HG03095 (cell line): Measurements from ENCODE around the gene SPEM3.
A peak's percentile ranks its signal among the peaks of the same experiment; 100 is the strongest.

Experiments
- ATAC-seq: cut with Tn5 transposase; IDR thresholded peaks from one replicate; pipeline ENCODE4 v1.9.1; 2021; ENCODE audit warnings: moderate library complexity; ENCODE audit not compliant: unreplicated experiment

SPEM3 gene

GRCh38 chr17:7428557-7428956 lies at the start of gene SPEM3:
TSS of gene SPEM3 (plus strand) at chr17:7428857. CDS start at chr17:7428903, 46 bp downstream.
- ATAC-seq, result no peak

DNA sequence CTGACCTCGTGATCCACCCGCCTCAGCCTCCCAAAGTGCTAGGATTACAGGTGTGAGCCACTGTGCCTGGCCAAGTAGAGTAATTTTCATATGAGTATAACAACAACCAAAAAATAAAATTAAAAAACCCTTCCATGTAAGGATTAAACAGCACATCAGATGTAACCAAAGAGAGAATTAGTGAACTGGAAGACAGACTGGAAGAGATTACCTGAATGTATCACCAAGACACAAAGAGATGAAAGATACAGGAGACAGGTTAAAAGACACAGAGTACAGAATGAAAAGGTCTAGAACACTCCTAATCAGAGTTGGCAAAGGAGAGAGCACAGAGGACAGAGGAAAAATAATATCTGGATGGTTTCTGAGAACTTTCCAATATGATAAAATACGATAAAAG lies 49.5 kb upstream of the SPEM3 start:
- ATAC-seq, result no peak

DNA sequence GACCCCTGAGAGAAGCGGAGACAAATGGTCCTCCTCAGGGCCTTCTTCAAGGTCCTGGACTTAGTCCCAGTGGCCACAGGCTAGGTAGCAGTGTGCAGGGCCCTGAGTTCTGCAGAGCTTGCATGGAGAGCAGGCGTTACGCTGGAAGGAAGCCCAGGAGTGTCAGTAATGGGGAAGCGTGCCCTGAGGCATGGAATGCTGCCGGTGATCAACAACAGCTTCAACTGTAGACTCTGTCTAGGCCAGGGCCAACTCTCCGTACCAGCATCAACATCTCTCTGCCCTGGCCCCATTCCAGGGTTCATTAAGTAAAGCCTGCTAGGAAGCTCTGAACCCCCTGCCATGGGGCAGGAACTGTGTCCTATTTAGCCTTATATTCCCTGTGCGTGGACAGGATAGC lies 48.3 kb upstream of the SPEM3 start:
- no peak for ATAC-seq

- ATAC-seq, result no peak
Measured at GRCh38 chr17:7380855-7381683, 47.6 kb upstream of the SPEM3 start, which contains the start of gene TNK1. TSS of gene TNK1 (plus strand) at chr17:7381089. CDS start at chr17:7382927, 1,838 bp downstream.

DNA sequence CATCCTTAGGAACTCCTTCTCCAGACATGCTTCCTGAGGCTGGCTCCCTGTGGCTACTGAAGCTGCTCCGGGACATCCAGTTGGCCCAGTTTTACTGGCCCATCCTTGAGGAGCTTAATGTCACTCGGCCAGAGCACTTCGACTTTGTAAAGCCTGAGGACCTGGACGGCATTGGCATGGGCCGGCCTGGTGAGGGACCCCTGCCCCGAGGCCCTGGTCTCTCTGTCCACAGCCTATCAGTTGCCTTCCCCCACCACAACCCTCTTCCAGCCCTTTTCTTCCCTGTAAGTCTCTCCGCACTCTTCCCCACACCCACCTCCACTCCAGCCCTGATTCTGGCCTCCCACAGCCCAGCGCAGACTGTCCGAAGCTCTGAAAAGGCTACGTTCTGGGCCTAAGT lies 45.8 kb upstream of the SPEM3 start:
- ATAC-seq, result no peak

DNA sequence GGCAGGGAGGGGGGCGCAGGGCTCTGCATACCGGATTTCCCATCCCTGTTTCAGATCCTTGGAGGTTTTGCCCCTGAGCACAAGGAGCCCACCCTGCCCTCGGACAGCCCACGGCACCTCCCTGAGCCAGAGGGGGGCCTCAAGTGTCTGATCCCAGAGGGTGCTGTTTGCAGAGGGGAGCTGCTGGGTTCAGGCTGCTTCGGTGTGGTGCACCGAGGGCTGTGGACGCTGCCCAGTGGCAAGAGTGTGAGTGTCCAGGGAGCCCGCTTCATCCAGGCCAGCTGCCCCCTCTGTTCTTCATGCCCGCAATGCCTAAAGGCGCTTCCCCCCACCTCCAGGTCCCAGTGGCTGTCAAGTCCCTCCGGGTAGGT lies 45.3 kb upstream of the SPEM3 start:
- no peak for ATAC-seq

DNA sequence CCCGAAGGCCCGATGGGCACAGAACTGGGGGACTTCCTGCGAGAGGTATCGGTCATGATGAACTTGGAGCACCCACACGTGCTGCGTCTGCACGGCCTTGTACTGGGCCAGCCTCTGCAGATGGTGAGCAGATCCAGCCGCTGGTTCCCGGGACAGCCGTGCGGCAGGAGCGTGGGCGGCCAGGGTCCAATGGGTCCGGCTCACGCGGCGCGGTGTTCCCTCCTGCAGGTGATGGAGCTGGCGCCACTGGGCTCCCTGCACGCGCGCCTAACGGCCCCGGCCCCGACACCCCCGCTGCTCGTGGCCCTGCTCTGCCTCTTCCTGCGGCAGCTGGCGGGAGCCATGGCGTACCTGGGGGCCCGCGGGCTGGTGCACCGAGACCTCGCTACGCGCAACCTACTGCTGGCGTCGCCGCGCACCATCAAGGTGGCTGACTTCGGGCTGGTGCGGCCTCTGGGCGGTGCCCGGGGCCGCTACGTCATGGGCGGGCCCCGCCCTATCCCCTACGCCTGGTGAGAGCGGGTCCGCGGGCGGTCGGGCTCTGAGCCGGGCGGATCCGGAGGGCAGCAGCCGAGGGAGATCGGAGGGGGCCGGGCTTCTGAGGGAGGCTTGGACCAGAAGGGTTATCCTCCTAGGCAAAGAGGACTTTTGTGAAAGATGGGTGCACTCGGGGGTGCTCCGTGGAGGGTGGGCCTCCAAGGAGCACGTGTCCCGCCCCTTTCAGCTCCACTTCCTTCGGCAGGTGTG lies 44.7 kb upstream of the SPEM3 start:
- ATAC-seq, result peak; percentile 54

DNA sequence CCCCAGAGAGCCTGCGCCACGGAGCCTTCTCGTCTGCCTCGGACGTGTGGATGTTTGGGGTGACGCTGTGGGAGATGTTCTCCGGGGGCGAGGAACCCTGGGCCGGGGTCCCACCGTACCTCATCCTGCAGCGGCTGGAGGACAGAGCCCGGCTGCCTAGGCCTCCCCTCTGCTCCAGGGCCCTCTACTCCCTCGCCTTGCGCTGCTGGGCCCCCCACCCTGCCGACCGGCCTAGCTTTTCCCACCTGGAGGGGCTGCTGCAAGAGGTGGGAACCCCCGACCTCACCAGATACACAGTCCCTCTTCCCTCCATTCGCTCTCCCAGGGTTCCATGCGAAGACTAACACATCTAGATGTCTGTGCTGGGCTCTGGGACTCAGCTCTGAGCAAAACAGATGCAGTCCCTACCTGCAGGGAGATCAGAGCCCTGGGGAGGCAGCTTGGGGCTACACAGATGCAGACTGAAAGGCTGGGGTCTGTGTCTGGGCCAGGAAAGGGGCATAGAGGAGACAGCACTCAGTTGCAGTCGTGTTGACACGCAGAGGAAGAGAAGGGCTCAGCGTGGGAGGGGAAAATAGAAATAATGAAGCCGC lies 44.1 kb upstream of the SPEM3 start:
- ATAC-seq, result no peak

- ATAC-seq, result no peak
Measured at GRCh38 chr17:7388856-7389255, 39.8 kb upstream of the SPEM3 start.

DNA sequence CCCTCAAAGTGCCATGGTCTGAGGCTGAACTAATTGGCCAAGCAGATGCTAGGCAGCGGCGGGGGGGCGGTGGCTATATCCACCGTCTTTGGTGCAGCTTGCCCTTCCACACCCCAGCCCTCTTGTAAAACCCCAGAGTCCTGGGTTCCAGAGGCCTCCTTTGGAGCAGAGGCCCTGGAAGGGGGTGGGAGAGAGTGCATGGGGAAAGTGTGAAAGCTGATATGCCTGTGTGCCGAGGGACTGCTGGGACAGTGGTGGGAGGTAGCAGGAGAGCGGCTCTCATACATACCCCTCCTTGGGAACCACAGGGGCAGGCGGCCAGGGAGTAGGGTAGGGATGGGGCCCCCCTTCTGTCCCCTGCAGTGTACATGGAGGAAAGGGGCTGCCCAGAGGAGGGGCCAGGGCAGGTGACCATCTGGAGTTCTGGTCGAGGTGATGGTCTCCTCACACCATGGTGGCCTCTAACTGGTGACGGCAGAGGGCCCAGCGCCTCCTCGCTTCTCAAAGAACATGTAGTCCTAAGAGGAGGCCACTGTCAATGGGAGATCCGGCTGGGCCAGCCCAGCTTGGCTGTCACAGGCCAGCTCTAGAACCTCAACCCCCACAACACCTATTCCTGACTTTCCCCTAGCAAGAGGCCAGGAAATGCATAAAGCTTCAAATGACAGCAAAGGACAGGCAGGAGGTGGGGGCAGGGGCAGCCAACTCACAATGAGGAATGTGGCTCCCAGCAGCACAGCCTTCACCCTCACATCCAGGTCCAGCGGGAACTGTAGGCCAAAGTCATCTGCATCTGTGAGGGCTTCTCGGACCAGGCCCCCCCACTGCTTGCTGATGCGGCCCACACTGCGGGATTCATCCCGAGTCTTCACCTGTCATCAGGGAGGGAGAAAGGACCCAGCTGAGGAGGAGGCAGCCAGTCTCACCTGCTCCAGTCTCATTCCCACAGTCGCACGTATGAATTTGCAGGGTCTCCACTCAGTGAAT lies 38.4 kb upstream of the SPEM3 start:
- ATAC-seq, result no peak

GRCh38 chr17:7391307-7391706 lies 37.4 kb upstream of the SPEM3 start:
- ATAC-seq, result no peak

- no peak for ATAC-seq
Measured at GRCh38 chr17:7392696-7393612, 35.7 kb upstream of the SPEM3 start.

DNA sequence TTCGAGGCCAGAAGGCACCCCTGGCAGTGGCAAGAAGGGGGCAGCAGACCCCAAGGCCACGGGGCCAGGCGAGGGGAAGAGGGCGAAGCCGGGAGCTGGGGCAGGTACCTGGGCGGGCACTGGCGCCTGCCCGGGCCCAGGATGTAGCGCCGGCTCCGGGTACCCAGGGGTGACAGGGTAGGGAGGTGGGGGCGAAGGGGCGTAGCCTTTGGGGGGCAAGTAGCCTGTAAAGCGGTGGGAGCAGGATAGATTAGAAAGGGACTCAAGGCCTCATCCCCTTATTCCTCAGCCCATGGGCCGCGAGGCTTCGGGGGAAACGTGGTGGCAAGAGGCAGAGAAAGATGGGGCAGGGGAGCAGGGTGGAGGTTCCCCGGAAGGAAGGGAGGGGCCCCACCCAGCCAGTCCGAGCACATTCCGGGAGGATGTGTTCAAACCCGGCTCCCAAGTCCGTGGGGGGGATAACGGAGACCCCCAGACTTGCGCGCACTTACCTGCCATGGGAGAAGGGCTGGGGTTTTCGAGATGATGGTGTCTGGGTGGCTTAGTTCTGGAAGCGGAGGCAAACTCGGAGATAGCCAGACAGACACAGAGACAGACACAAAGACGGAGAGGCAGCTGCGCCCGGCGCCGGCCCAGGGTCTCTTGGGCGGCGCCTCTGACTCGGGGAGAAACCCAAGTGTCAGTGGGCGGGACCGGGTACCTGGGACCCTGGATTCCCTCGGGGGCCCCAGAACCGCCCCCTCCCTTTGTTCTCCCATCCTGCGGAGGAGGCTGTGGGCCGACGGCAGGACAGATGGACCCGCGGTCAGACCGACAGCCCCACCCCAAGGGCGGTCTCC lies 34.8 kb upstream of the SPEM3 start:
- ATAC-seq, result peak; percentile 33

DNA sequence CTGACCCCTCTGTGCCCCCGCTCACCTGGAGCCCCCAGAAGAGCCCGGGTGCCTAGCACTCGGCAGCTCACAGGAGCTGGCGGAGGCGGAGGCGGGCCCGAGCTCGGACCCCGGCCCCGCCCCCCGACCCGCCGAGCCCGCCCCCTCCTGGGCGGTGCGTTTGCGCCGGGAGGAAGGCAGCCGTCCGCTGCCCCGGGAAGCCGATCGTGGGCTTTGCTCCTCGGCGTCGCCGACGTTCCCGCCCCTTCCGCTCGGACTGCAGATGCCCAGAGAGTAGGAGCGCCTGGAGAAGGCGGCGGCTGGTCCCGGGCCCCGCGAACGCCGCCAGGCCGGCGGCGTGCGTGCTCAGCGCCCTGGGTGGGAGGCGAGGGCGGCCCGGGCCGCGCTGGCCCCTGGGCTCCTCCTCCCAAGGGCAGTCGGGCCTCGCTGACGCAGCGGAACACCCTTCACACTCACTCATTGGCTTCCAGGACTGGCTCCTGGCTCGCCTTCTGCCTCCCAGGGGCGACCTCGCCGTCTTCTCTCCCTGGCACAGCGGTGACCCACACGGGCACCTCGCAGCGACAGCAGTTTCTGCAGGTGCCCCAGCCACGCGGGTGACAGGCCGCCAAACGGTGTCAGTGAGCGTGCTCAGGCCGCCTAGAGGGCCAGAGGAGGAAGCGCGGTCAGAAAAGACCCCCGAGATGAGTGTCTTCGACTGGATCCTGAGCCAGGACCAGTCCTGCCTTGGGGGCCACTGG lies 34.0 kb upstream of the SPEM3 start, which contains the start of gene PLSCR3:
TSS of gene PLSCR3 (minus strand) at position 74 of the 740 bp plus-strand sequence. CDS start 415 bp downstream, outside the sequence.
- peak; percentile 76 for ATAC-seq

DNA sequence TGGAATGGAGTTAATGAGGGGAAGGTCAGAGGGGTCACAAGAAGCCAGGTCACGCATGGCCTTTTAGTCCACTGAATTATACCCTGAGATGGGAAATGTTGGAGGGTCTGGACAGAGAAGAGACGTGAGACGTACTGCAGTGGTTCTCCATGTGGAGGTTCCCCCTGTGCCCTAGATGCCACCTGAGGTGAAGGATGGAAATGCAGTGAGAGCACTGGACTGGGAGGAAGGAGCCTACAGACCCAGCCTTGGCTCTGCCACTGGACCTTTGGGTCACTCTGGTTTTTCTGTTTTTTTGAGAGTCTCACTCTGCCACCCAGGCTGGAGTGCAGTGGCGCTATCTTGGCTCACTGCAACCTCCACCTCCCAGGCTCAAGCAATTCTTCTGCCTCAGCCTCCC lies 32.5 kb upstream of the SPEM3 start:
- ATAC-seq, result no peak

GRCh38 chr17:7398612-7399011 lies 30.0 kb upstream of the SPEM3 start:
- no peak for ATAC-seq

- ATAC-seq, result no peak
Measured at GRCh38 chr17:7403043-7403726, 25.5 kb upstream of the SPEM3 start.

- no peak for ATAC-seq
Measured at GRCh38 chr17:7403727-7403976, 25.0 kb upstream of the SPEM3 start.
